Nephron (organoid): ENCODE results near the gene DNAJC12.

Experiments
- H3K27ac Mint-ChIP-seq, 3 experiments: 2 replicates each; pipeline ENCODE4 v1.8.0; 2020; ENCODE audit warnings: mixed read lengths in 3 of 3, mild to moderate bottlenecking in 2 of 3, moderate library complexity in 1 of 3
- H3K27me3 Mint-ChIP-seq: 2 replicates; pipeline ENCODE4 v1.8.0; 2021; ENCODE audit warnings: low read depth, mild to moderate bottlenecking, moderate library complexity, mixed read lengths
- H3K36me3 Mint-ChIP-seq: 2 replicates; pipeline ENCODE4 v1.8.0; 2020; ENCODE audit warnings: low read depth, mixed read lengths
- H3K4me1 Mint-ChIP-seq: 2 replicates; pipeline ENCODE4 v1.8.0; 2020; ENCODE audit warnings: mixed read lengths
- H3K4me3 Mint-ChIP-seq, 3 experiments: 2 replicates each; pipeline ENCODE4 v1.8.0; 2020; ENCODE audit warnings: mild to moderate bottlenecking in 3 of 3, mixed read lengths in 3 of 3, moderate library complexity in 2 of 3
- H3K9me3 Mint-ChIP-seq: 2 replicates; pipeline ENCODE4 v1.8.0; 2020; ENCODE audit warnings: mixed read lengths
- CTCF ChIP-seq, 3 experiments: fragments of 200-600 bp; sonication (generic); IDR thresholded peaks; one replicate each; pipeline ENCODE4 v1.5.0; 2021; ENCODE audit warnings: antibody characterized with exemption in 3 of 3; ENCODE audit not compliant: unreplicated experiment in 3 of 3

Gene DNAJC12

GRCh38 chr10:67772151-67772550 is 65.8 kb downstream of the DNAJC12 start:
- H3K27ac Mint-ChIP-seq = no peak overlapping the region
- TF ChIP-seq CTCF (IDR thresholded peaks at IDR 0.05; ENCODE audit: unreplicated experiment in 3 of 3) = no peak

DNA sequence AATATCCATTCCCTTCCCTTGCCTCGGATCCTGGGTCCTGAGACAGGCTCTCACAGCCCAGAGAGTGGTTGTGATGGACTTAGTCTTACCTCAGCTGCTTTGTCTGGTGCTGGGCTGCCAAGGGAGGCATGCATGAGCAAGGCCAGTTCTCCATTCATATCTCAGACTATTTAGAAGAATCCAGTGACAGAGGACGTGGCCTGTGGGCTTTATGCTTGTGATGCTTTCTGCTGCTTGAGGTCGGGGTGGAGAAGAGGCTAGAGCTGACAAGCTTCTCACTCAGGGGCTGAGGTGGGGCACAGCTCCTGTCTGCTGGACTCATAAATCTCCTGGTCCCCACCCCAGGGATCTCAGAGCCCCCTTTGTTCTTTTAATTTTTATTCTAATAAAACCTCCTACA is 66.8 kb downstream of the DNAJC12 start:
- no peak overlapping the region for H3K4me3 Mint-ChIP-seq

More at GRCh38 chr10:67772151-67772550, 65.8 kb downstream of the DNAJC12 start:
- Mint-ChIP-seq H3K36me3 (no peaks in the 10 kb centered on the region), H3K9me3 (no peaks in the 10 kb centered on the region), H3K4me1 (no peaks in the 10 kb centered on the region), H3K27me3 (peaks cover 4% of the 10 kb centered on the region), H3K4me3 (no peak overlapping the region)

GRCh38 chr10:67770537-67770936 is 67.5 kb downstream of the DNAJC12 start:
- Mint-ChIP-seq H3K36me3 (no peaks in the 10 kb centered on the region), H3K27ac (no peak overlapping the region), H3K27me3 (peaks cover 4% of the 10 kb centered on the region), H3K4me3 (no peak overlapping the region), H3K4me1 (no peaks in the 10 kb centered on the region), H3K9me3 (no peaks in the 10 kb centered on the region)
- no peak for TF ChIP-seq CTCF (IDR thresholded peaks at IDR 0.05; ENCODE audit: unreplicated experiment in 3 of 3)

More for the DNA sequence above, 66.8 kb downstream of the DNAJC12 start:
- Mint-ChIP-seq H3K9me3 (no peaks in the 10 kb centered on the region), H3K27ac (no peak overlapping the region), H3K36me3 (no peaks in the 10 kb centered on the region), H3K27me3 (peaks cover 4% of the 10 kb centered on the region), H3K4me1 (no peaks in the 10 kb centered on the region)
- TF ChIP-seq CTCF (IDR thresholded peaks at IDR 0.05; ENCODE audit: unreplicated experiment in 3 of 3) = no peak

DNA sequence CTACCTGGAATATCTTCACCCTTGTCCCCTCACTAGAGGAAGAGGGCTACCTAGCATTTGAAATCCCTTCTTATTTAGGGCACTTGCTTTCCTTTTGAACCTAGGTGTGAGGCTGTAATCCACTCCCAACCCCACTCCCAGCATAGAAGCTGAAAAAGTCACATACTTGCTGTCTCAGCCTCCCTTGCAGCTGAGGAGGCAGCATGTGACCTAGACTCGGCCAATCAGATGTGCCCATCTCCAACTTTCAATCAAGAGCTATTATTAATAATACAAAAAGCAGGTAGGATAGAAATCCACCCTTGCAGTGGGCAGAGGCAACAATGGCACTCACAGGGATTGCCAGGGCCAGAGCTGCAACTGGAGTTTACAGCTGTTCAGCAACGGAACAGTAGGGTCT is 70.7 kb downstream of the DNAJC12 start:
- Mint-ChIP-seq H3K27ac (no peak overlapping the region), H3K4me1 (no peaks in the 10 kb centered on the region), H3K36me3 (no peaks in the 10 kb centered on the region), H3K9me3 (no peaks in the 10 kb centered on the region), H3K4me3 (peak overlapping the region in 2 of 3 experiments; percentile 64 to 70), H3K27me3 (peaks cover 11% of the 10 kb centered on the region)
- no peak for TF ChIP-seq CTCF (IDR thresholded peaks at IDR 0.05; ENCODE audit: unreplicated experiment in 3 of 3)

GRCh38 chr10:67764012-67764822 is 73.8 kb downstream of the DNAJC12 start:
- Mint-ChIP-seq H3K36me3 (no peaks in the 10 kb centered on the region), H3K9me3 (no peaks in the 10 kb centered on the region), H3K4me1 (no peaks in the 10 kb centered on the region), H3K27ac (peak overlapping the region; percentile 95 to 96 (median 96)), H3K4me3 (peak overlapping the region; percentile 93 to 96 (median 94)), H3K27me3 (peaks cover 7% of the 10 kb centered on the region)
- no peak for TF ChIP-seq CTCF (IDR thresholded peaks at IDR 0.05; ENCODE audit: unreplicated experiment in 3 of 3)
